ENCODE measurements around the gene IVD.

The IVD gene

GRCh38 chr15:40420793-40421192, 15.2 kb downstream of the IVD start:
- DNase-seq (ENCODE audit: low read depth) = no peak
- no peak overlapping the region for H3K4me3 ChIP-seq (ENCODE audit: low read depth, low read length)
- TF ChIP-seq MAX (IDR thresholded peaks at IDR 0.05; ENCODE audit: low read depth, low read length) (no peak), MYC (IDR thresholded peaks at IDR 0.05; ENCODE audit: low read depth, low read length) (no peak), POLR2A (IDR thresholded peaks at IDR 0.05; ENCODE audit: extremely low read depth, insufficient read length) (no peak), CTCF (IDR thresholded peaks at IDR 0.05; ENCODE audit: low read depth, low read length) (no peak)

GRCh38 chr15:40421246-40422157, 15.9 kb downstream of the IVD start:
- TF ChIP-seq CTCF (IDR thresholded peaks at IDR 0.05; ENCODE audit: low read depth, low read length) (peak; percentile 85), MYC (IDR thresholded peaks at IDR 0.05; ENCODE audit: low read depth, low read length) (no peak), POLR2A (IDR thresholded peaks at IDR 0.05; ENCODE audit: extremely low read depth, insufficient read length) (peak; percentile 37), MAX (IDR thresholded peaks at IDR 0.05; ENCODE audit: low read depth, low read length) (no peak)
- peak; percentile 84 for DNase-seq (ENCODE audit: low read depth)
- H3K4me3 ChIP-seq (ENCODE audit: low read depth, low read length) = no peak overlapping the region

- H3K4me3 ChIP-seq (ENCODE audit: low read depth, low read length) = no peak overlapping the region
- no peak for DNase-seq (ENCODE audit: low read depth)
- TF ChIP-seq MYC (IDR thresholded peaks at IDR 0.05; ENCODE audit: low read depth, low read length) = no peak
- no peak for TF ChIP-seq MAX (IDR thresholded peaks at IDR 0.05; ENCODE audit: low read depth, low read length)
- TF ChIP-seq CTCF (IDR thresholded peaks at IDR 0.05; ENCODE audit: low read depth, low read length) = no peak
- TF ChIP-seq POLR2A (IDR thresholded peaks at IDR 0.05; ENCODE audit: extremely low read depth, insufficient read length) = no peak
Observed at GRCh38 chr15:40424483-40425115, 19.0 kb downstream of the IVD start.

- no peak for DNase-seq (ENCODE audit: low read depth)
Observed at GRCh38 chr15:40425681-40426080, 20.1 kb downstream of the IVD start.

GRCh38 chr15:40427188-40427587, 21.6 kb downstream of the IVD start:
- H3K4me3 ChIP-seq (ENCODE audit: low read depth, low read length) = no peak overlapping the region
- no peak for DNase-seq (ENCODE audit: low read depth)
- TF ChIP-seq MYC (IDR thresholded peaks at IDR 0.05; ENCODE audit: low read depth, low read length) (no peak), MAX (IDR thresholded peaks at IDR 0.05; ENCODE audit: low read depth, low read length) (no peak), POLR2A (IDR thresholded peaks at IDR 0.05; ENCODE audit: extremely low read depth, insufficient read length) (no peak), CTCF (IDR thresholded peaks at IDR 0.05; ENCODE audit: low read depth, low read length) (no peak)

More at GRCh38 chr15:40425681-40426080, 20.1 kb downstream of the IVD start:
- no peak for TF ChIP-seq CTCF (IDR thresholded peaks at IDR 0.05; ENCODE audit: low read depth, low read length)
- no peak overlapping the region for H3K4me3 ChIP-seq (ENCODE audit: low read depth, low read length)

Measured in NB4 (cell line).